Activated CD8-positive, alpha-beta T cell treated with anti-CD3 and anti-CD28 coated beads for 36 hours (primary cell): ENCODE measurements around the gene POFUT1. TPM values are rescaled to one million over a fixed set of nuclear protein-coding genes. Genes with fewer than 3 reads are reported as not detected.

Source experiments
- ATAC-seq: fragments of 200-7000 bp; cut with Tn5 transposase; one replicate; pipeline ENCODE4 v1.10.0; 2021; ENCODE audit warnings: mild to moderate bottlenecking, moderate library complexity
- CTCF ChIA-PET: fragments of 350-600 bp; sonication (Branson Sonifier 250); formaldehyde crosslinking; loops from one replicate; lab custom pipeline; 2021; ENCODE audit warnings: antibody characterized with exemption; lab: Charles Lee
- POLR2A ChIA-PET: fragments of 350-600 bp; sonication (Branson Sonifier 250); formaldehyde crosslinking; loops from one replicate; lab custom pipeline; 2021; ENCODE audit warnings: antibody characterized with exemption; lab: Charles Lee
- DNase-seq: peaks from one replicate; pipeline ENCODE4 v3.0.0-alpha.2; 2020
- H3K27ac Mint-ChIP-seq: one replicate; pipeline ENCODE4 v1.8.0; 2021; ENCODE audit warnings: mild to moderate bottlenecking, mixed read lengths
- H3K27me3 Mint-ChIP-seq: one replicate; pipeline ENCODE4 v1.8.0; 2021; ENCODE audit warnings: mixed read lengths
- H3K36me3 Mint-ChIP-seq: one replicate; pipeline ENCODE4 v1.8.0; 2021; ENCODE audit warnings: low read depth, mixed read lengths
- H3K4me1 Mint-ChIP-seq: one replicate; pipeline ENCODE4 v1.8.0; 2021; ENCODE audit warnings: low read depth, mixed read lengths
- H3K4me3 Mint-ChIP-seq: one replicate; pipeline ENCODE4 v1.8.0; 2021; ENCODE audit warnings: mild to moderate bottlenecking, moderate library complexity, mixed read lengths
- H3K9me3 Mint-ChIP-seq: one replicate; pipeline ENCODE4 v1.8.0; 2021; ENCODE audit warnings: mixed read lengths
- CTCF ChIP-seq: fragments of 200-600 bp; IDR thresholded peaks from one replicate; pipeline ENCODE4 v1.8.0; 2022; ENCODE audit warnings: antibody characterized with exemption, mild to moderate bottlenecking
- intact Hi-C: fragments of 100-400 bp; cut with micrococcal nuclease; formaldehyde crosslinking; loops from one replicate; pipeline ENCODE4 v1.10.0; 2022
- total RNA-seq, 2 experiments: library from RNA; stranded (reverse); gene quantifications; one replicate each; pipeline ENCODE4 v1.2.3, GENCODE V29; 2021

Gene POFUT1
- total RNA-seq, 2 experiments from 2014 or later = 43.7 to 46.2 TPM

DNA sequence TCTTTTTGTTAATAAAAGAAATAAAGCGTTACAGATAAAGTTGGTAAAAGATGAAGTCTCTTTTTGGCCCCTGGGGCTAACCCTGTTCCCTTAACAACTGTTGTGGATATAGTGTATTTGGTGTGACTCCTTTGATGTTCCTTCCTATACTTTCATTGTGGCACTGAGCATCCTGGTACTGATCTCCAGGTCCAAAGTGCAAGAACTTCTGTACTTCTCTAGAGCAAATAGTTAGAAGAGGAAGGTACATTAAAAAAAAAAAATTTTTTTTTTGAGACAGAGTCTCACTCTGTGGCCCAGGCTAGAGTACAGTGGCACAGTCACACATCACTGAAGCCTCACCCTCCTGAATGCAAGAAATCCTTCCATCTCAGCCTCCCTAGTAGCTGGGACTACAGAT lies 6.2 kb downstream of the POFUT1 start:
- Mint-ChIP-seq H3K4me3 (no peak overlapping the region), H3K27me3 (no peaks in the 10 kb centered on the region), H3K9me3 (no peaks in the 10 kb centered on the region), H3K36me3 (peaks cover 84% of the 10 kb centered on the region), H3K4me1 (peaks cover 42% of the 10 kb centered on the region), H3K27ac (no peak overlapping the region)
- ChIA-PET CTCF (interaction anchor here (0.9 kb wide), 1 partner anchor 15 kb away, joined by 3 read pairs; no protein-coding TSS in a partner anchor), POLR2A (interaction anchor here (0.9 kb wide), 1 partner anchor 9 kb away, joined by 4 read pairs; no protein-coding TSS in a partner anchor)
- no peak for ATAC-seq
- intact Hi-C loops = no loop called here
- no peak for TF ChIP-seq CTCF
- DNase-seq = no peak

- no peaks in the 10 kb centered on the region for H3K9me3 Mint-ChIP-seq
- H3K4me1 Mint-ChIP-seq = peaks cover 35% of the 10 kb centered on the region
- peaks cover 82% of the 10 kb centered on the region for H3K36me3 Mint-ChIP-seq
- CTCF ChIA-PET = no interaction called here
- POLR2A ChIA-PET = interaction anchor here (1.0 to 1.8 kb wide), 3 partner anchors 10 to 156 kb away, joined by 3 to 9 read pairs (median 4); no protein-coding TSS in a partner anchor
- TF ChIP-seq CTCF = no peak
- no peak for DNase-seq
- no peak overlapping the region for H3K27ac Mint-ChIP-seq
- no peak overlapping the region for H3K4me3 Mint-ChIP-seq
- no peaks in the 10 kb centered on the region for H3K27me3 Mint-ChIP-seq
- intact Hi-C loops = no loop called here
- no peak for ATAC-seq
Measured at GRCh38 chr20:32215147-32215546, 7.5 kb downstream of the POFUT1 start.

DNA sequence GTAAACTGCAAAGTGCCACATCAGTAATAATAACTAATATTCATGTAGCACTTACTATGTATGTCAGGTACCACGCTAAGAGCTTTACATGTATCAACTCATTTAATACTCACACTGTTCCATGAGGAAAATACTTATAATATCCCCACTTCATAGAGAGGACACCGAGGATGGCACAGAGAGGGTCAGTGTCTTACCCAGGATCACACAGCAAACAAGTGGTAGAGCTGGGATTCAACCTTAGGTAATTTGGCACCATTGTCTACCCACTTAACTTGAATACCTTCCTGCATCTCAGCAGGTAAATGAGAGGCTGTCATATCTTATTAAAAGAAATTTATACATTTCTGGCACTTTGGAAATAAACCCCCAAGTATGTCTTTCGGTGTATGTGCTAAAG lies 8.0 kb downstream of the POFUT1 start:
- Mint-ChIP-seq H3K4me1 (peaks cover 30% of the 10 kb centered on the region), H3K36me3 (peaks cover 79% of the 10 kb centered on the region), H3K27ac (no peak overlapping the region), H3K4me3 (no peak overlapping the region), H3K9me3 (no peaks in the 10 kb centered on the region), H3K27me3 (no peaks in the 10 kb centered on the region)
- ATAC-seq (no peak), DNase-seq (no peak)
- ChIA-PET POLR2A (interaction anchor here (1.0 to 1.8 kb wide), 5 partner anchors 9 to 156 kb away, joined by 3 to 9 read pairs (median 3); no protein-coding TSS in a partner anchor), CTCF (no interaction called here)
- TF ChIP-seq CTCF = no peak
- intact Hi-C loops = no loop called here

DNA sequence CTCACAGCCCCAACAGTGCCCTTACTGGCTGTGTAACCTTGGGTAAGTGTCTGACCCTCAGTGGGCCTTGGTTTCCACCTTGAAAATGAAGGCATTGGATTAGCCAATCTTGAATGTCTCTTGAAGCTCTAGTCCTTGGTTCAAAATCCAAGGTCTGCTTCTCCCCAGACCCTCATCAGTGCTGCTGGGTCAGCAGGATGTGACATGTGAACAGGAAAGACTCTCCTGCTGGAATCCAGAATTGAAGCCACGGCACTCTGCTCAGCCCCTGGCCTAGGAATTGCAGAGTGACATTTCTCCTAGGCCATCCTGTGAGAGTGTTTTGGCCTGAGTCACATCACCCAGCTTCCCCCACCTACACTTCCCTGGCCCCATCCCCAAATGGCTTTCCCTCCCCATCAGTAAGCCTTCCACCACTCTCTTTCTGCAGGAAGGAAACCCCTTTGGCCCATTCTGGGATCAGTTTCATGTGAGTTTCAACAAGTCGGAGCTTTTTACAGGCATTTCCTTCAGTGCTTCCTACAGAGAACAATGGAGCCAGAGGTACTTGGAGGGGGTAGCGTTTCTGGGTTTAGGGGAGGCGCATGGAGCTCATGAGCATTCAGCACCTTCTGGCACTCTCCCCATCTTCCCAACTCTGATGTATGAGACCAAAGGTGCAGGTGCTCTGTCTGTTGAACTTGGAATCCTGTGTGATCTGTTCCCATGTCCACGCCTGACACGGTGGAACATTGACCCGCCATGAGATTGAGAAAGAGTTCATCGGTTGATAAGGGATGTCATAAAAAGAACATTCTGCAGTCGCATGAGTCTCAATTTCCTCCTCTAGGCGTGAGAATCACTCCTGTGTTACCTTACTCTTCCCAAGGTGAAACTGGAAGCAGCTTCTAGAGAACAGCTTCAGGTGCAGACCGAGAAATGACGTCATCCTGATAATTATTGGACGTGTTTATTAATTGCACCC lies 8.8 kb downstream of the POFUT1 start:
- peaks cover 80% of the 10 kb centered on the region for H3K36me3 Mint-ChIP-seq
- H3K27ac Mint-ChIP-seq = no peak overlapping the region
- CTCF ChIA-PET = no interaction called here
- POLR2A ChIA-PET = interaction anchor here (0.6 to 1.8 kb wide), 7 partner anchors 8 to 155 kb away, joined by 3 to 9 read pairs (median 3); no protein-coding TSS in a partner anchor
- no peak overlapping the region for H3K4me3 Mint-ChIP-seq
- peaks cover 24% of the 10 kb centered on the region for H3K4me1 Mint-ChIP-seq
- intact Hi-C loops = no loop called here
- TF ChIP-seq CTCF = no peak
- no peak for ATAC-seq
- no peak for DNase-seq
- no peaks in the 10 kb centered on the region for H3K27me3 Mint-ChIP-seq
- H3K9me3 Mint-ChIP-seq = no peaks in the 10 kb centered on the region
